DMS53 (cell line): ENCODE measurements around the gene SLFN13.
"Not testable (repeated sequence)": the region's sequence is repeated elsewhere in the genome, so short reads cannot be mapped to it uniquely, and the experiment has no call there.

Source experiments
- DNase-seq: peaks from one replicate; lab custom pipeline; 2025; lab: John Stamatoyannopoulos, UW

Gene SLFN13

GRCh38 chr17:35432176-35433074, 16.1 kb downstream of the SLFN13 start, which contains the start of gene SLFN12:
Gene SLFN12, minus strand, starts transcription at chr17:35432500. Its CDS starts 9,472 bp downstream, at chr17:35423028.
- DNase-seq, result no peak

GRCh38 chr17:35429702-35430101, 18.9 kb downstream of the SLFN13 start:
- DNase-seq, result no peak

GRCh38 chr17:35428229-35428628, 20.3 kb downstream of the SLFN13 start:
- DNase-seq, result no peak

- no peak for DNase-seq
Measured at GRCh38 chr17:35423761-35424160, 24.8 kb downstream of the SLFN13 start.

- DNase-seq, result not testable (repeated sequence)
Measured at GRCh38 chr17:35421069-35421468, 27.5 kb downstream of the SLFN13 start.

- peak; percentile 15 for DNase-seq
Measured at GRCh38 chr17:35416659-35417058, 31.9 kb downstream of the SLFN13 start.

- not testable (repeated sequence) for DNase-seq
Measured at GRCh38 chr17:35414707-35415106, 33.9 kb downstream of the SLFN13 start.

GRCh38 chr17:35414247-35414646, 34.3 kb downstream of the SLFN13 start:
- no peak for DNase-seq

- no peak for DNase-seq
Measured at GRCh38 chr17:35407531-35407930, 41.0 kb downstream of the SLFN13 start.

GRCh38 chr17:35406568-35406967, 42.0 kb downstream of the SLFN13 start:
- no peak for DNase-seq

GRCh38 chr17:35404360-35404759, 44.2 kb downstream of the SLFN13 start:
- DNase-seq, result no peak

- DNase-seq, result peak; percentile 54
Measured at GRCh38 chr17:35393783-35394182, 54.8 kb downstream of the SLFN13 start.

GRCh38 chr17:35390663-35391062, 57.9 kb downstream of the SLFN13 start:
- DNase-seq, result no peak

- DNase-seq, result no peak
Measured at GRCh38 chr17:35390156-35390555, 58.4 kb downstream of the SLFN13 start.

GRCh38 chr17:35387496-35387895, 61.1 kb downstream of the SLFN13 start:
- DNase-seq, result no peak
